Measurements from ENCODE around the gene EMP3.

- TF ChIP-seq RAD21 (CRISPR knock-in tag; IDR thresholded peaks at IDR 0.05) (no peak), ZNF30 (CRISPR knock-in tag; IDR thresholded peaks at IDR 0.05) (no peak), RXRA (CRISPR knock-in tag; IDR thresholded peaks at IDR 0.05) (no peak), TCF12 (IDR thresholded peaks at IDR 0.05) (no peak), TCF12 (CRISPR knock-in tag; IDR thresholded peaks at IDR 0.05) (no peak), POLR2A (IDR thresholded peaks at IDR 0.05; ENCODE audit: insufficient read depth in 1 of 2, low read depth in 2 of 2, low read length in 2 of 2) (no peak), ZNF709 (CRISPR knock-in tag; IDR thresholded peaks at IDR 0.05) (no peak), PITX1 (CRISPR knock-in tag; IDR thresholded peaks at IDR 0.05) (no peak)
Measured at GRCh38 chr19:48348737-48349136, 23.4 kb downstream of the EMP3 start.
